ENCODE results near the gene OTUD3.
"Not testable (repeated sequence)": the region's sequence is repeated elsewhere in the genome, so short reads cannot be mapped to it uniquely, and the experiment has no call there.

Gene OTUD3

GRCh38 chr1:19922015-19922688 lies 40.0 kb downstream of the OTUD3 start:
- DNase-seq, result peak; percentile 46

DNA sequence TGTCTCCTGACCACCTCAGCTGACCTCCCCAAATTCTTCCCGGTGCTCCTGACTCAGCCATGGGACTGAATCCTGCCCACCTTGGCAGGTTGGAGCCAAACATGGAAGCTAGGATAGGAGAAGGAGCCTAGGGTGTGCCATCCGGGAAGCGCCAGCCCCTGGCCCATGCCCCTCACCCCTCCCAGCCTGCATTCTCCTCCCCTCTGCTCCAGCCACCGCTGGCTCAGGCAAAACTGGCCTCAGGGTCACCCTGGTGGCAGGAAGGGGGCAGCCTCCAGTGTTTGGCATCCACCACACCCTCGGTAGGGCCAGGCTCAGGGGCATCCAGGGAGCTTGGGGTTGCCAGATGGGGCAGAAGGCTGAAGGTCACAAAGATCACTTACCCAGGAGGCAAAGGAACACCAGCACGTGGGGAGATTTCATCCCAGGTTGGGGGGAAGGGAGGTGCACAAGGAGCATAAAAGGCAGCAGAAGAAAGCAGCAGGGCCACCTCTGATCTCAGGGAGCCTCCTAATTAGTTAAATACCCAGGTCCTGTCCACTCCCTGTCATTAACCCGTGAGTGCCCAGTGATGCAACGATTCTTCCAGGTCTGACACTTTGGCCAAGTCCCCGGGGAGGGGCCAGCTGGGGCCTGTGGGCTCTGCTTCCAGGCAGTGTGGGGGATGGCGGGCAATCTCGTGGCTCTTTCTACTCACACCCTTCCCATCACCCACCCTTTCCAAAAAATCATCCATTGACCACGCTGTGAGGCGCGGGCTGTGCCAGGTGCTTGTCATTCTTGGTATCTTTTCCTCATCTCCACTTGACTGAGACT lies 41.1 kb downstream of the OTUD3 start, which contains the start of gene PLA2G2E:
Gene PLA2G2E, minus strand, starts transcription at position 481 of the 816 bp plus-strand sequence. Its CDS starts 58 bp downstream, at position 423.
- DNase-seq, result no peak

GRCh38 chr1:19923953-19924346 lies 41.8 kb downstream of the OTUD3 start:
- no peak for DNase-seq

DNA sequence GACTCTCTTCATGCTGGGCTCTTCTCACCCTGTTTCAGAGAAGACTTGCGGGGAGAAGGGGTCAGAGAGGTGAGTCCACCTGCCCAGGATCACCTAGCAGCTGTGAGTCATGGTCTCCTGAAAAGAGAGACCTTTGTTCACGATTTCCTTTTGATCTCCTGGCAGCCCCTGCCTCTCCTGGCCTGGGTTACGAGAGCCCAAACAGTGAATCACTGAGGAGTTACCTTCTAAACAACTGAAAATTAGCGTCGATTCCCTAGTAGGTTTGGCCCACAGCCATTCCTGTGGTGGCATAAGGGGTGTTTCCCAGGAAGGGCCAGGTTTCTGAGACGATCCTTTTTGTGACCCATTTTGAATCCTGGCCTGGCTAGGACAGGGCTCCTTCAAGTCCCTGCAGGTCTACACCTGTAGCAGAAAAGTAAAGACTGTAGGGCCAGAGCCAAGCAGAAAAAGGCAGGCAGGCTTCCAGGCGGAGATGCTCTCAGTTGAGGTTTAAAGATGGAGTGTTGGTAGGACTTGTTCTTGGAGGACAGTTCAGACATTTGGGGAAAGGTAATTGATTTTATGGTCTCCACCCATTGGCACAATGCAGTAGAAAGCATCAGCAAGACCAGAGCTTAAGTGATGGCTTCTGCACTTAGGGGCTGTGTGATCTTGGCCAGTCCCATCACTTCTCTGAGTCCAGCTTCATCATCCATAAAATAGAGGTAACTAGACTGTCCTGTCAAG lies 43.3 kb downstream of the OTUD3 start:
- peak; percentile 95 for DNase-seq

DNA sequence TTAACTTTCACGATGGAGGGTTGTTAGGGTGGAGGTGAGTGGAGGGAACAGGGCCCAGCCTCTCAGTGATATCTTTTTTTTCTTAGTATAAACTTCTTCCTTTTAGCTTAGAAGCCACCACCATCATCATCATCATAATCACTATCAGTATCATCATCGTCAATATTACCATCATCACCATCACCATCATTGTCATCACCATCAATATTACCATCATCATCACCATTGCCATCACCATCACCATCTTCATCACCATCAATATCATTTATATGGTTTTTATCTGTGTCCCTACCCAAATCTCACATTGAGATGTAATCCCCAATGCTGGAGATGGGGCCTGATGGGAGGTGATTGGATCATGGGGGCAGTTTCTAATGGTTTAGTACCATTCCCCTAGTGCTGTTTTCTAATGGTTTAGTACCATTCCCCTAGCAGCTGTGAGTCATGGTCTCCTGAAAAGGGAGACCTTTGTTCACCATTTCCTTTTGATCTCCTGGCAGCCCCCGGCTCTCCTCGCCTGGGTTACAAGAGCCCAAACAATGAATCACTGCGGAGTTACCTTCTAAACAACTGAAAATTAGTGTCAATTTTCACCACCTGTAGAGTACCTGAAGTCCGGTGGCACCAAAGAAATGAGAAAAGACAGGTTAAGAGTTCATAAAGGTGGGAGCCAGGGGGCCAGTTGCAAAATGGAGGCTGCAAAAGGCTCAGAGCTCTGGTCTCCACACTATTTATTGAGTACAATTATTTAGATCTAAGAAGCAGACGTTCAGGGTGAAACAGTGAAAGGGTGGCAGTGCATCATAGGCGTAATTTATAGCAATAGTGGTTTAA lies 44.3 kb downstream of the OTUD3 start:
- DNase-seq, result peak; percentile 93

- DNase-seq, result not testable (repeated sequence)
These were observed 44.9 kb downstream of the OTUD3 start for GRCh38 chr1:19927130-19927421.

GRCh38 chr1:19932866-19933265 lies 50.7 kb downstream of the OTUD3 start:
- no peak for DNase-seq

GRCh38 chr1:19934336-19934735 lies 52.1 kb downstream of the OTUD3 start:
- no peak for DNase-seq

DNA sequence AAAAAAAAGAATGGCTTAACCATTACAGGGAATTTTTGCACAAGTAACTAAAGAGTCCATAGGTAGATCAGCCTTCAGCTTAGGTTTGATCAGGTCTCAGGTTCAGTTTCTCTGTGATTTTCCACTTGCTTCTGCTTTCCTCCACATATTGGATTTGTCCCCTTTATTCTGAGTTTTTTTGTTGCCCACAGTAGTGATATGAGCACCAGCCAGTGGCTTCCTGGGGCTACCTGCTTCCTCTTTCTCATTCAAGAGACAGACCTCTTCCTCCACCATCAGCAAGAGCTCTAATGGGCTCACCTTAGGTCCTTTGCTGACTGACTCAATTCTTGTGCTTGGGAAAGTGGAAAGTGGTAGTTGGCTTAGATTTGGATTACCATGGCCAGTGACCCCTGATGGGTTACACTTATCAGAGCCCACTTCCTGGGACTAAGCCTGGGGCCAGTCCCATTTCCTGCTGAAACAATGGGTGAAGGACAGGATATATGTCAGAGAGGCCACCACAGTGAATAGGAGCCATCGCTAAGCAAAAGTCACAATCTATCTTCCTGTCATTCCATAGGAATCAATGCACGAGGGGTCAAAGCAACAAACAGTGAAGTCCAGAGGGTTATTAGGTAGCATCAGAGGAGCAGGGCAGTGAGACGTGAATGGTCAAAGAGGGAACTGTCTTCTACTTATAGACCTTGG lies 54.0 kb downstream of the OTUD3 start:
- no peak for DNase-seq

GRCh38 chr1:19938472-19938871 lies 56.3 kb downstream of the OTUD3 start:
- DNase-seq, result no peak

- no peak for DNase-seq
These were observed 58.5 kb downstream of the OTUD3 start for GRCh38 chr1:19940486-19941205.

- no peak for DNase-seq
These were observed 59.0 kb downstream of the OTUD3 start for GRCh38 chr1:19941206-19941568.

DNA sequence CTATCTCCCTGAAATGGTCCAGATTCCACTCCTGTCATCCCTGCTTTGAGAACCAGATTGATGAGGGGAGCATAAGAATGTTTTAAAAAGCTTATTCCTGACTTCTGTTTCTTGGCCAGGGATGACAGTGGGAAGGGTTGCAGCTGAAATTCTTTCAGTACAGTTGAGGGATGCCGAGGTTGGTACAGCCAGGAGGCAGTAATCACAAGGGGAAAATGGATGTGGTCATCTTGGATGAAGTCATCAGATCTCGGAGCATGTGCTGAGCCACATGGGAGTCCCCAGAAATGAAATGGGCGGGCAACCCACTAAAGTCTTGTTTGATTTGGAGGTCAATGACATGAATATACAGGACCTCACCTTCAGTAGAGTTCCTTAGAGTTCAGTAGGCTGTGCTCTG lies 59.9 kb downstream of the OTUD3 start:
- DNase-seq, result no peak

GRCh38 chr1:19942657-19943056 lies 60.5 kb downstream of the OTUD3 start:
- no peak for DNase-seq

- no peak for DNase-seq
These were observed 63.7 kb downstream of the OTUD3 start for GRCh38 chr1:19945914-19946313.

- no peak for DNase-seq
These were observed 64.1 kb downstream of the OTUD3 start for GRCh38 chr1:19946331-19946751.

DNA sequence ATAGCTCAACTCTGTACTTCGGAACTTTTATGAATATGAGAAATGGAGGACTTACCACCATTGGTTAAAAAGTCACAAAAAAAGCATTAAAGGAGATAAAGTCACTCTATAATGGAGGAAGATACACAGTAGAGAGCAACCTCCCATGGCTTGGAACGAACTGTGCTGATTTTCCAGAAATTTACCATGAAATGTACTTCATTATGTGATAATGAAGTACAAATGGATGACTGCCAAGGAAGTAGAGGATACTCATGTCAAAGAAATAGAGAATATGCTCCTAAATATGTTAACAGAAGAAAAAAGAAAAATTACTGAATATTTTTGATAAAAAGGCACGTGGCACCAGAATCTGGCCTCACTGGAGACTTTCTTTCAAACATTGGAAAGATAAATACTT lies 64.8 kb downstream of the OTUD3 start:
- no peak for DNase-seq

DNA sequence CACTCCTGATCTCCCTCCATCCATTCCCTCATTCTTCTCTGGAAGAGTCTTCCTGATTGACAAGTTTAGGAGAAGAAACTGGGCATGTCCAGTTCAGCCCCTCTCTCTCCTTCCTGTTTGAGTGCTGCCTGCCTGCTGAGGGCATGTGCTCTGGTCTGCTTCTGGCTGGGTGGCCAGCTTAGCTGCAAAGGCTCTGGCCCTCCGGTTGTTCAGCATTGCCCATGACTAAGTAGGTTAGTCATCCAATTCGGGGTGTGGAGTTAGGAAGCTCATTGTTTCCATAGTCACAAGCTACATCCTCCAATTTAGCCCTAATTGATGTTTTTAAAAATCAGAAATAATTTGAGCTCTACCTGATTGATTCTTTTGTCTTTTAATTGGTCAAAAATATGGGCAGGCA lies 66.8 kb downstream of the OTUD3 start:
- peak; percentile 34 for DNase-seq

GRCh38 chr1:19954059-19954458 lies 71.9 kb downstream of the OTUD3 start:
- no peak for DNase-seq

- DNase-seq, result no peak
These were observed 73.5 kb downstream of the OTUD3 start for GRCh38 chr1:19955534-19956170.

DNA sequence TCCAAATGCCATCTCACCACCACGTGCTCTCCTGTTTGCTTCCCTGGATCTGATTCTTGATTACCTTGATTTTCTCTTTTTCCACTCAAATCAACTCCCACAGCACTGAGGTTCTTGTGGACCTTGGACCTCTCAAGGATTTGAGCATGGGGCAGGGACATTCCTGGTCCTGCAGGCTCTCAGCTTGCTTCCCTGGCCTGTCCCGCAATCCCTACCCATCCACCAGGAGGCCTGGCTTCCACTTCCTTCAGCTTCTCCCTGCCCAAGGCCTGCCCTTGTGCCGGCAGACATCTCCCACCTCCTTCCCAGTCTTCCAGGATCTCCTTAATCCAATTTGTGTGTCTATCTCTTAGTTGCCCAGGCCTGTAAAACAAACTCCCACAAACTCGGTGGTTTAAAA lies 75.6 kb downstream of the OTUD3 start:
- no peak for DNase-seq
